H9 (cell line): ENCODE results near the gene TOM1L2. TPM values are rescaled to one million over a fixed set of nuclear protein-coding genes. Genes with fewer than 3 reads are reported as not detected.

ENCODE experiments used
- DNase-seq: peaks from one replicate; pipeline ENCODE4 v3.0.0-alpha.2; 2017
- H2AFZ ChIP-seq: one replicate; pipeline ENCODE4 v1.6.1; 2013; ENCODE audit warnings: mild to moderate bottlenecking, low read length, control low read depth, moderate library complexity
- H2AK5ac ChIP-seq: 2 replicates; pipeline ENCODE4 v1.6.1; 2013; ENCODE audit warnings: low read length, control low read depth, mixed read lengths; ENCODE audit not compliant: insufficient read length
- H2BK120ac ChIP-seq: one replicate; pipeline ENCODE4 v1.6.1; 2013; ENCODE audit warnings: low read depth, mild to moderate bottlenecking, low read length, control low read depth, inconsistent platforms; ENCODE audit not compliant: poor library complexity, severe bottlenecking
- H2BK12ac ChIP-seq: 2 replicates; pipeline ENCODE4 v1.6.1; 2013; ENCODE audit warnings: low read length, control low read depth, mixed read lengths, low read depth; ENCODE audit not compliant: insufficient read length
- H2BK15ac ChIP-seq: 2 replicates; pipeline ENCODE4 v1.6.1; 2013; ENCODE audit warnings: low read depth, low read length, control low read depth
- H2BK20ac ChIP-seq: one replicate; pipeline ENCODE4 v1.6.1; 2013; ENCODE audit warnings: low read depth, mild to moderate bottlenecking, low read length, control low read depth, inconsistent platforms; ENCODE audit not compliant: poor library complexity, severe bottlenecking
- H2BK5ac ChIP-seq: 2 replicates; pipeline ENCODE4 v1.6.1; 2013; ENCODE audit warnings: low read length, control low read depth, mixed read lengths; ENCODE audit not compliant: insufficient read length
- H3K14ac ChIP-seq: 2 replicates; pipeline ENCODE4 v1.6.1; 2013; ENCODE audit warnings: low read length, control low read depth; ENCODE audit not compliant: insufficient read depth
- H3K18ac ChIP-seq: 2 replicates; pipeline ENCODE4 v1.6.1; 2013; ENCODE audit warnings: low read depth, mild to moderate bottlenecking, mixed read lengths, low read length, control low read depth; ENCODE audit not compliant: insufficient read length
- H3K23ac ChIP-seq: 2 replicates; pipeline ENCODE4 v1.6.1; 2013; ENCODE audit warnings: low read length, control low read depth, mixed read lengths, low read depth; ENCODE audit not compliant: insufficient read length
- H3K23me2 ChIP-seq: 2 replicates; pipeline ENCODE4 v1.6.1; 2013; ENCODE audit warnings: low read depth, mild to moderate bottlenecking, mixed read lengths, low read length, control low read depth; ENCODE audit not compliant: insufficient read length, poor library complexity, severe bottlenecking
- H3K27ac ChIP-seq: 2 replicates; pipeline ENCODE4 v1.5.1; 2013; ENCODE audit warnings: low read length, control low read depth, mixed read lengths, low read depth; ENCODE audit not compliant: insufficient read length
- H3K27me3 ChIP-seq: 2 replicates; pipeline ENCODE4 v1.6.1; 2013; ENCODE audit warnings: low read length, control low read depth, inconsistent platforms; ENCODE audit not compliant: insufficient read depth
- H3K4ac ChIP-seq: 2 replicates; pipeline ENCODE4 v1.6.1; 2013; ENCODE audit warnings: low read depth, mild to moderate bottlenecking, control low read depth, inconsistent platforms, low read length, moderate library complexity
- H3K4me1 ChIP-seq: 2 replicates; pipeline ENCODE4 v1.6.1; 2013; ENCODE audit warnings: low read length, control low read depth, inconsistent platforms; ENCODE audit not compliant: insufficient read depth
- H3K4me2 ChIP-seq: 2 replicates; pipeline ENCODE4 v1.6.1; 2013; ENCODE audit warnings: low read length, control low read depth, mixed read lengths; ENCODE audit not compliant: insufficient read length, insufficient read depth
- H3K56ac ChIP-seq: 2 replicates; pipeline ENCODE4 v1.6.1; 2013; ENCODE audit warnings: low read depth, mild to moderate bottlenecking, mixed read lengths, low read length, control low read depth; ENCODE audit not compliant: insufficient read length
- H3K79me1 ChIP-seq: 2 replicates; pipeline ENCODE4 v1.6.1; 2013; ENCODE audit warnings: low read depth, mild to moderate bottlenecking, moderate library complexity, low read length, control low read depth, inconsistent platforms; ENCODE audit not compliant: insufficient read depth, poor library complexity, severe bottlenecking
- H3K79me2 ChIP-seq: 2 replicates; pipeline ENCODE4 v1.6.1; 2013; ENCODE audit warnings: low read length, control low read depth, inconsistent platforms; ENCODE audit not compliant: insufficient read depth
- H3K9ac ChIP-seq: 2 replicates; pipeline ENCODE4 v1.6.1; 2013; ENCODE audit warnings: low read length, control low read depth, mixed read lengths; ENCODE audit not compliant: insufficient read length; ENCODE audit errors: extremely low read depth
- H3K9me3 ChIP-seq: one replicate; pipeline ENCODE4 v1.6.1; 2013; ENCODE audit warnings: low read depth, low read length, inconsistent platforms; ENCODE audit not compliant: control insufficient read depth
- H3T11ph ChIP-seq: one replicate; pipeline ENCODE4 v1.6.1; 2013; ENCODE audit warnings: mild to moderate bottlenecking, low read length, control low read depth, inconsistent platforms
- H4K20me1 ChIP-seq: one replicate; pipeline ENCODE4 v1.6.1; 2013; ENCODE audit not compliant: control insufficient read depth, insufficient read length, insufficient read depth
- H4K5ac ChIP-seq: 2 replicates; pipeline ENCODE4 v1.6.1; 2013; ENCODE audit warnings: low read depth, mild to moderate bottlenecking, mixed read lengths, low read length, control low read depth; ENCODE audit not compliant: insufficient read length
- H4K8ac ChIP-seq: replicated peaks from 2 replicates; pipeline ENCODE4 v1.6.1; 2013; ENCODE audit warnings: low read length, control low read depth, mixed read lengths, low read depth; ENCODE audit not compliant: insufficient read length
- H4K91ac ChIP-seq: 2 replicates; pipeline ENCODE4 v1.6.1; 2013; ENCODE audit warnings: low read depth, mild to moderate bottlenecking, moderate library complexity, mixed read lengths, low read length, control low read depth; ENCODE audit not compliant: insufficient read length
- H3K27ac Mint-ChIP-seq, 3 experiments: 2 replicates in 2 of 3; 3 replicates in 1 of 3; pipeline ENCODE4 v1.8.0; 2020 to 2021; ENCODE audit warnings: mixed read lengths in 3 of 3, mild to moderate bottlenecking in 1 of 3, moderate library complexity in 1 of 3
- H3K27me3 Mint-ChIP-seq: 2 replicates; pipeline ENCODE4 v1.8.0; 2021; ENCODE audit warnings: low read depth, mild to moderate bottlenecking, moderate library complexity, mixed read lengths
- H3K36me3 Mint-ChIP-seq, 3 experiments: 2 replicates in 2 of 3; 3 replicates in 1 of 3; pipeline ENCODE4 v1.8.0; 2020 to 2021; ENCODE audit warnings: low read depth in 3 of 3, mixed read lengths in 3 of 3; ENCODE audit not compliant: insufficient read depth in 1 of 3
- H3K4me1 Mint-ChIP-seq, 2 experiments: 2 replicates each; pipeline ENCODE4 v1.8.0; 2020; ENCODE audit warnings: mixed read lengths in 2 of 2
- H3K4me3 Mint-ChIP-seq, 2 experiments: 2 replicates in 1 of 2; 3 replicates in 1 of 2; pipeline ENCODE4 v1.8.0; 2020 to 2021; ENCODE audit warnings: mild to moderate bottlenecking in 2 of 2, mixed read lengths in 2 of 2, moderate library complexity in 1 of 2
- H3K9me3 Mint-ChIP-seq, 2 experiments: 2 replicates in 1 of 2; 3 replicates in 1 of 2; pipeline ENCODE4 v1.8.0; 2020; ENCODE audit warnings: mild to moderate bottlenecking in 2 of 2, mixed read lengths in 2 of 2, moderate library complexity in 1 of 2
- WGBS: extraction: QIAGEN DNeasy Blood & Tissue Kit; methylation state at CpG from one replicate; pipeline ENCODE4 v1.1.7; 2013; ENCODE audit warnings: missing lambda C conversion rate, low lambda C conversion rate, mixed read lengths; ENCODE audit not compliant: insufficient read length; ENCODE audit errors: extremely low coverage; 5-methylcytosine and 5-hydroxymethylcytosine counted together
- total RNA-seq: library from RNA; stranded (reverse); gene quantifications from 2 replicates; pipeline ENCODE4 v1.2.1, GENCODE V29; 2021
- TF ChIP-seq, protein P1 (sequence below): fragments of 200-600 bp; sonication (generic); conservative IDR thresholded peaks from 3 replicates; pipeline ENCODE4 v1.8.0; 2021; ENCODE audit warnings: antibody characterized with exemption, mild to moderate bottlenecking

Gene TOM1L2
- total RNA-seq, 1 experiment from 2014 or later, result 4.6 TPM

DNA sequence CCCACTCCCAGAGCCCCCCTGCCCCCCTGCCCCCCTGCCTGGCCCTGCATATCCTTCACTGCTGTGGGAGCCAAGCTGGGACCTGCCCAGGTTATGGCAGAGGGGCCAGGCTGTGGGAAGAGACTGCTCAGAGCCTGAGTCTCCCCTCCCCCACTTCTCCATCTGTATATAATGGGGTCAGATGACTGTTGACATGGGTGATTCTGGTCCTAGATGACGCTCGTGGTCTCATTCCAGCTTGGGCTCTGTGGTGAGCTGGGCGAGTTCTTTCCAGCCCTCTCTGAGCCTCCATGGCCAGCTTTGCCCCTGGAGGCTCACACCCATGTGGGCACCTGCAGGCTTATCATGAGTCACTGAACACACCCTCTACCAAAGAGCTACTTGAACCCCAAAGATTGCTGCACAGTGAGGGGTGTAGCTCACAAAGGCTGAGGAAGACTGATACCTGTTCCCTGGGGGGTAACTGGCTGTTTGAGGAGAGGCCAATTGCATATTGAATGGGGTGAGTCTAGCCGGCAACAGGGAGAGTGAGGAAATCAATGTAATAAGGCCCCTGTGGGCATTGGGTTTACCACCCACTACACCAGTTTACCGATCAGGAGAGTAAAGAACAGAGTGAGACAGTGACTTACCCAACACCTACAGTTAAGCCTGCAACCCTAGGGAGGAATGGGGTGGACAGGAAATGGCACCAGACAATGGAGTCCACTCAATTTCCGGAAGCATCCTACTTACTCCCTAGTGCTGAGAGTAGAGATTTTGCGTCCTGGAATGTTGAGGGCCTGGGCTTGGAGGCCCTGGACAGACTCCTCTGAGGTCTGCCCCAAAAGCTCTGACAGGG lies 131.2 kb downstream of the TOM1L2 start:
- Histone ChIP-seq H3K9ac (no peak overlapping the region), H2AK5ac (no peak overlapping the region)

More for the DNA sequence above, 131.2 kb downstream of the TOM1L2 start:
- Histone ChIP-seq H3K27ac (peak overlapping the region; percentile 49), H3K23ac (no peak overlapping the region), H3K23me2 (peaks cover 10% of the 10 kb centered on the region), H3K4me1 (peaks cover 19% of the 10 kb centered on the region), H3K4me2 (peak overlapping the region; percentile 13), H3K27me3 (no peaks in the 10 kb centered on the region), H3K79me1 (no peaks in the 10 kb centered on the region), H2BK20ac (no peak overlapping the region), H3K56ac (no peak overlapping the region), H4K5ac (peak overlapping the region; percentile 3), H2BK12ac (peak overlapping the region; percentile 6), H4K20me1 (peaks cover 3% of the 10 kb centered on the region), H3K79me2 (no peaks in the 10 kb centered on the region; the same call in 1 of the 2 replicates), H2AFZ (no peak overlapping the region), H3T11ph (no peak overlapping the region), H2BK5ac (no peak overlapping the region), H3K4ac (no peak overlapping the region), H2BK15ac (no peak overlapping the region), H3K18ac (peak overlapping the region; percentile 5), H2BK120ac (no peak overlapping the region), H3K14ac (no peak overlapping the region), H4K8ac (no peak overlapping the region), H3K9me3 (no peaks in the 10 kb centered on the region), H4K91ac (no peak overlapping the region)
- peak; percentile 39 for DNase-seq
- peak overlapping the region; percentile 40 to 72 for H3K4me3 Mint-ChIP-seq
- no peaks in the 10 kb centered on the region; a peak in 2 of 5 replicates for H3K9me3 Mint-ChIP-seq
- WGBS, result no CpG with 5 or more reads among the region's 7 CpGs
- peaks cover 46 to 56% of the 10 kb centered on the region in 2 experiments for H3K4me1 Mint-ChIP-seq
- H3K27ac Mint-ChIP-seq, result peak overlapping the region; percentile 70 to 97 (median 96)
- H3K27me3 Mint-ChIP-seq, result peaks cover 2% of the 10 kb centered on the region; the same call in 1 of the 2 replicates
- TF ChIP-seq, protein P1, sequence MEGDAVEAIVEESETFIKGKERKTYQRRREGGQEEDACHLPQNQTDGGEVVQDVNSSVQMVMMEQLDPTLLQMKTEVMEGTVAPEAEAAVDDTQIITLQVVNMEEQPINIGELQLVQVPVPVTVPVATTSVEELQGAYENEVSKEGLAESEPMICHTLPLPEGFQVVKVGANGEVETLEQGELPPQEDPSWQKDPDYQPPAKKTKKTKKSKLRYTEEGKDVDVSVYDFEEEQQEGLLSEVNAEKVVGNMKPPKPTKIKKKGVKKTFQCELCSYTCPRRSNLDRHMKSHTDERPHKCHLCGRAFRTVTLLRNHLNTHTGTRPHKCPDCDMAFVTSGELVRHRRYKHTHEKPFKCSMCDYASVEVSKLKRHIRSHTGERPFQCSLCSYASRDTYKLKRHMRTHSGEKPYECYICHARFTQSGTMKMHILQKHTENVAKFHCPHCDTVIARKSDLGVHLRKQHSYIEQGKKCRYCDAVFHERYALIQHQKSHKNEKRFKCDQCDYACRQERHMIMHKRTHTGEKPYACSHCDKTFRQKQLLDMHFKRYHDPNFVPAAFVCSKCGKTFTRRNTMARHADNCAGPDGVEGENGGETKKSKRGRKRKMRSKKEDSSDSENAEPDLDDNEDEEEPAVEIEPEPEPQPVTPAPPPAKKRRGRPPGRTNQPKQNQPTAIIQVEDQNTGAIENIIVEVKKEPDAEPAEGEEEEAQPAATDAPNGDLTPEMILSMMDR, result no peak
- peaks cover 0 to 2% (median under 1%) of the 10 kb centered on the region in 3 experiments; a peak in 3 of 7 replicates for H3K36me3 Mint-ChIP-seq
